Mesothelial cell of epicardium (in vitro differentiated cells): ENCODE data around the gene TCHHL1. TPM values are rescaled to one million over a fixed set of nuclear protein-coding genes. Genes with fewer than 3 reads are reported as not detected.
"Not testable (repeated sequence)": the region's sequence is repeated elsewhere in the genome, so short reads cannot be mapped to it uniquely, and the experiment has no call there.

ENCODE experiments used
- DNase-seq, 2 experiments: peaks; one replicate each; pipeline ENCODE4 v3.0.0; 2021; ENCODE audit warnings: low spot score in 2 of 2; ENCODE audit not compliant: unreplicated experiment in 2 of 2
- H3K27ac Mint-ChIP-seq: 2 replicates; pipeline ENCODE4 v1.8.0; 2021; ENCODE audit warnings: mixed read lengths
- H3K27me3 Mint-ChIP-seq: 2 replicates; pipeline ENCODE4 v1.8.0; 2021; ENCODE audit warnings: low read depth, mixed read lengths
- H3K36me3 Mint-ChIP-seq: 2 replicates; pipeline ENCODE4 v1.8.0; 2021; ENCODE audit warnings: mixed read lengths
- H3K4me1 Mint-ChIP-seq: 2 replicates; pipeline ENCODE4 v1.8.0; 2021; ENCODE audit warnings: mixed read lengths
- H3K4me3 Mint-ChIP-seq: 2 replicates; pipeline ENCODE4 v1.8.0; 2021; ENCODE audit warnings: mild to moderate bottlenecking, moderate library complexity, mixed read lengths
- H3K9me3 Mint-ChIP-seq: 2 replicates; pipeline ENCODE4 v1.8.0; 2021; ENCODE audit warnings: mixed read lengths
- CTCF ChIP-seq: fragments of 200-600 bp; sonication (generic); IDR thresholded peaks from one replicate; pipeline ENCODE4 v1.5.0; 2021; ENCODE audit warnings: antibody characterized with exemption; ENCODE audit not compliant: unreplicated experiment
- total RNA-seq: library from RNA; stranded (reverse); gene quantifications from 3 replicates; pipeline ENCODE4 v1.2.1, GENCODE V29; 2021

The TCHHL1 gene
- total RNA-seq, 1 donor from 2014 or later: not detected

- TF ChIP-seq CTCF: no peak
- Mint-ChIP-seq H3K9me3 (peaks cover 22% of the 10 kb centered on the region), H3K36me3 (no peaks in the 10 kb centered on the region), H3K4me1 (no peaks in the 10 kb centered on the region), H3K27ac (no peak overlapping the region), H3K4me3 (no peak overlapping the region), H3K27me3 (no peaks in the 10 kb centered on the region)
- DNase-seq: no peak
Observed at GRCh38 chr1:152084853-152085252, 4.0 kb downstream of the TCHHL1 start.

GRCh38 chr1:152081026-152081425 lies 7.8 kb downstream of the TCHHL1 start:
- H3K4me3 Mint-ChIP-seq, H3K27ac Mint-ChIP-seq, H3K4me1 Mint-ChIP-seq, H3K27me3 Mint-ChIP-seq, DNase-seq, H3K36me3 Mint-ChIP-seq: not testable (repeated sequence)
- peaks cover 27% of the 10 kb centered on the region for H3K9me3 Mint-ChIP-seq

- not testable (repeated sequence) for H3K36me3 Mint-ChIP-seq, H3K4me1 Mint-ChIP-seq, H3K4me3 Mint-ChIP-seq, H3K27me3 Mint-ChIP-seq, H3K27ac Mint-ChIP-seq, DNase-seq
- peaks cover 28% of the 10 kb centered on the region for H3K9me3 Mint-ChIP-seq
Observed at GRCh38 chr1:152080494-152080893, 8.4 kb downstream of the TCHHL1 start.

GRCh38 chr1:152078831-152079441 lies 9.9 kb downstream of the TCHHL1 start:
- Mint-ChIP-seq H3K36me3 (no peaks in the 10 kb centered on the region), H3K27me3 (no peaks in the 10 kb centered on the region), H3K4me3 (no peak overlapping the region), H3K9me3 (peaks cover 27% of the 10 kb centered on the region), H3K27ac (no peak overlapping the region), H3K4me1 (no peaks in the 10 kb centered on the region)
- no peak for DNase-seq
- TF ChIP-seq CTCF: no peak

GRCh38 chr1:152072311-152072710 lies 16.6 kb downstream of the TCHHL1 start:
- no peaks in the 10 kb centered on the region for H3K4me1 Mint-ChIP-seq
- H3K27me3 Mint-ChIP-seq: no peaks in the 10 kb centered on the region
- H3K27ac Mint-ChIP-seq: no peak overlapping the region
- DNase-seq: no peak
- peaks cover 30% of the 10 kb centered on the region for H3K9me3 Mint-ChIP-seq
- no peak for TF ChIP-seq CTCF
- H3K36me3 Mint-ChIP-seq: no peaks in the 10 kb centered on the region
- no peak overlapping the region for H3K4me3 Mint-ChIP-seq

- no peak overlapping the region for H3K4me3 Mint-ChIP-seq
- H3K36me3 Mint-ChIP-seq: no peaks in the 10 kb centered on the region
- TF ChIP-seq CTCF: no peak
- no peak for DNase-seq
- no peaks in the 10 kb centered on the region for H3K4me1 Mint-ChIP-seq
- H3K9me3 Mint-ChIP-seq: peaks cover 30% of the 10 kb centered on the region
- H3K27ac Mint-ChIP-seq: no peak overlapping the region
- no peaks in the 10 kb centered on the region for H3K27me3 Mint-ChIP-seq
Observed at GRCh38 chr1:152071123-152071522, 17.7 kb downstream of the TCHHL1 start.

- H3K27ac Mint-ChIP-seq: no peak overlapping the region
- no peak overlapping the region for H3K4me3 Mint-ChIP-seq
- no peaks in the 10 kb centered on the region for H3K4me1 Mint-ChIP-seq
- no peak for DNase-seq
- no peaks in the 10 kb centered on the region for H3K27me3 Mint-ChIP-seq
- no peaks in the 10 kb centered on the region for H3K36me3 Mint-ChIP-seq
- no peak for TF ChIP-seq CTCF
- H3K9me3 Mint-ChIP-seq: peaks cover 33% of the 10 kb centered on the region
Observed at GRCh38 chr1:152067929-152068328, 20.9 kb downstream of the TCHHL1 start.
